HG03103 (cell line): ENCODE data around the gene BRSK2.
"Not testable (repeated sequence)": the region's sequence is repeated elsewhere in the genome, so short reads cannot be mapped to it uniquely, and the experiment has no call there.

Experiments
- ATAC-seq: cut with Tn5 transposase; IDR thresholded peaks from one replicate; pipeline ENCODE4 v1.9.1; 2021; ENCODE audit warnings: low read depth; ENCODE audit not compliant: unreplicated experiment

The BRSK2 gene

DNA sequence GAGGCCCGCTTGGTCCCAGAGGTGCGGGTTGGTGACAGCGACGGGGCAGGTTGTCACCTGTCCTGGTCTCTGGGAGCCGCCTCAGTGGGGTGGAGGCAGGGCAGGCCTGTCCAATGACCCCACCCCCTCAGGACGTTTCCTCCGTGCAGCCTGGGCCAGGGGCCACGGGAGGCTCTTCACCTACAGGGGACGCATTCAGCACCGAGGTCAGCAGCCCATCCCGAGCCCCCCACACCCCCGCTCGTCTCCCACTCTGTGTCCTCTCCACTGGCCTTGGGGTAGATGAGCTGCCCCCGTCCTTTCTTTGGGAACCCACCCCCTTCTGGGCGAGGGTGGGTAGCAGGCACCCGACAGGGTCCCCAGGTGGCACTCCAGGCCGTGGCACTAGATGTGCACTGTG is 35.7 kb downstream of the BRSK2 start:
- no peak for ATAC-seq

GRCh38 chr11:1428762-1429316 is 39.1 kb downstream of the BRSK2 start:
- ATAC-seq, result no peak

DNA sequence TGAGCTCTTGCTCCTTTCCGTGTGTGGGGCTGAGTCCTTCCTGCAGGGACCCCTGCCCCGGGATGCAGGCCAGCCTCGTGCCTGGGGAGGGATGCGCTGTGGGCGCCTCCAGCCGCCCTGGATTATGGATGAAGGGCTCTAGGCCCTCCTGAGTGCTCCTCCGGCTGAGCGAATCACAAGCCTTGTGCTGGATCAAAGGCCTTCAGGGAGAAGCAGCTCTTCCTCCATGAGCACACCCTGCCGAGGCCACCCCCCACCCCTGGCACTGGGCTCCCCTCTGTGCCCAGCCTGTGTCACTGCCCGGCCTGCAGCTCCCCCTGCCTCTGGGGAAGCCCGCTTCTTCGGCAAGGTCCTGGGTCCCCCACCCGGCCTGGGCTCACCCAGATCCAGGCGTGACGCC is 43.8 kb downstream of the BRSK2 start:
- ATAC-seq, result no peak

DNA sequence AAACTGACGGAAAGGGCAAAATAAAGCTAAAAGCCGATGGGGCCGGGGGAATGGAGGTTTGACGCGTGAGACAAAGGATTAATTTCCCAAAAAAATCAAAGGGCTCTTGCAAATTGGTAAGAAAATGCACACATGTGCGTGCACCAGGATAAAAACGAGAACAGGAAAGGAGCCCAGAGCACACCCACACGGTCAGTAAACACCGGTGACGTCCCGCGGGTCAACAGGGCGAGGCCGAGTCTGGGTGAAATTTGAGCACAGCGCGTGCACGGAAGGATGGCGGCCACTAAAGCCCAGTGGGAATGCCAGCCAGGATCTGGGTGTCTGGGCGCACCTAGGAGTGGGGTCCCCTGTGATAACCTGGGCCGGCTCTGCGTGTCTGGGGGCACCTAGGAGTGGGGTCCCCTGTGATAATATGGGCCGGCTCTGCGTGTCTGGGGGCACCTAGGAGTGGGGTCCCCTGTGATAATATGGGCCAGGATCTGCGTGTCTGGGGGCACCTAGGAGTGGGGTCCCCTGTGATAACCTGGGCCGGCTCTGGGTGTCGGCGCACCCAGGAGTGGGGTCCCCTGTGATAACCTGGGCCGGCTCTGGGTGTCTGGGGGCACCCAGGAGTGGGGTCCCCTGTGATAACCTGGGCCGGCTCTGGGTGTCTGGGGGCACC is 44.4 kb downstream of the BRSK2 start:
- no peak for ATAC-seq

- ATAC-seq, result not testable (repeated sequence)
These were observed 45.7 kb downstream of the BRSK2 start for GRCh38 chr11:1435479-1435819.

GRCh38 chr11:1435820-1436467 is 46.2 kb downstream of the BRSK2 start:
- no peak for ATAC-seq

DNA sequence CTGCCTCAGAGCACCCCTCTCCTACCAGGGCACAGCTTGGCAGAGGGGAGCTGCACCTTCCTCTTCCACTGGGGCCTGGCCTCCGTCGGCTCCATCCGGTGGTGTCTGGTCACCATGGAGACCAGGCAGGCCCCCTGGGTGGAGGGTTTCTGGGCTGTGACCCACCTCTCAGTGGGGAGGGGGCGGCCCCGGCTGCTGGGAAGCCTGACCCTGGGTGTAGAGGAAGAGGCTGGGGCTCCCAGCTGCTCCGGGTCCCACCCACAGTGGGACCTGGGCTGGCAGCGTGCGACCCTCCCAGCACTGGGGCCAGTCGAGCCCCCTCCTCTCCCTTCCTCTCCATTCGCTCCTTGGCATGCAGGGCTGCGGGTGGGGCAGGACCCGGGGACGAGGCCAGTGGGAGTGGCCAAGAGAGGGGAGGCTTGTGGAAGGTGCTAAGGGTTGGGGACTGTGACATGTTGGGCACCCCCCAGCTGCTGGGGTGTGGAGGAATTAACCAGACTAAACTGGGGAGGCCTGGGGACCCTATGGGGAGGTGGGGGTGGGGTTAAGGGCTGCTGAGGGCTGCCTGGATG is 46.8 kb downstream of the BRSK2 start:
- no peak for ATAC-seq

DNA sequence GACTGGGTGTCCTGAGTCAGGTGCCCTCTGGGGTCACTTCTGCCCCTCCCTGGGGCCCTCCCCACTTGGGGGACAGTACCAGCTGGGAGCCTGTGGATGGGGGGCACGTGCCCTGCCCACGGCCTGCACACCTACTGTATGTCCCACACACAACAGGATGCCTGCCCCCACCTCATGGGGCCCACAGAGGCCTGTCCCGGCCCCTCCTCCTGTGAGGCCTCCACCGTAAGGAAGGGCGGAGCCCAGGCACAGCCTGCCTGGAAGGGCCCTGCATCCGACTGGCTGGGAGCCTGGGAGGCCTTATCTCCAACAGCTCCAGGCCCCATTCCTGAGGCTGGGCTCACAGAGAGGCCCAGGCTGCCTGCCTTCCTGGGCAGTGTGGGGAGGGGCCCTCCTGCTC is 47.8 kb downstream of the BRSK2 start:
- ATAC-seq, result no peak

GRCh38 chr11:1438261-1438966 is 48.7 kb downstream of the BRSK2 start:
- ATAC-seq, result no peak

GRCh38 chr11:1438967-1439330 is 49.2 kb downstream of the BRSK2 start:
- ATAC-seq, result no peak

- ATAC-seq, result no peak
These were observed 49.6 kb downstream of the BRSK2 start for GRCh38 chr11:1439341-1439740.

DNA sequence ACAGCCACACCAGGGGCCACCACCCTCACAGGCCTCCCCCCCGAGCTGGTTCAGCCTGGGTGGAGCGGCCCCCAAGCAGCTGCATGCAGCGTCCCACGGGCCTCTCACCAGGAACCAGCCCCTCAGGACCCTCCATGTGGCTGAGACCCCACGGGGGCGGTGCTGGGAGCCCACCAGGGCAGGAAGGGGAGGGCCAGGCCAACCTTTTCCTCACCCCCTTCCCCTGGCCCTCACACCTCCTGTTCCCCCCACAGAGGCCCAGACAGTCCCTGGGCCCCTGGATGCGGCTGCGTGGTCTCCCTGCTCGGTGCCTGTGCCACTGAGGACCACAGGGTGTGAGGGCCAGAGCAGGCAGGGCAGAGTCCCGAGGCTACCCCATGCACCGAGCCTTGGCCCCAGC is 50.3 kb downstream of the BRSK2 start:
- ATAC-seq, result no peak

GRCh38 chr11:1440496-1440895 is 50.8 kb downstream of the BRSK2 start:
- no peak for ATAC-seq

DNA sequence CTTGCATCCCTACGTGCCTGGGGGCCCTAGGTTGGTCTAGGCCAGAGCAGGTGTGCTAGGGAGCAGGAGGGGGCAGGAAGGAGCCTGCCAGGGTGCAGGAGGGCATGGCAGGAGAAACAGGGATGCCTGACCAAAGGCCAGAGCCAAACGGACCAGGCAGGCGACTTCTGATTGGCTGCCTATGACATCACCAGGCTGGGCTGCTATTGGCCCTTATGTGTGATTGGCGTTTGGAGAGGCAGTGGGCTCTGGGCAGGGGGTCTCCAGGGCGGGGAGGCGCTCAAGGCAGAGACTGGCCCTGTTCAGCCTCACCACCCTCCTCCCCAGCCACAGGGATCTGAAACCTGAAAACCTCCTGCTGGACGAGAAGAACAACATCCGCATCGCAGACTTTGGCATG is 52.4 kb downstream of the BRSK2 start:
- ATAC-seq, result no peak

GRCh38 chr11:1442807-1443366 is 53.2 kb downstream of the BRSK2 start:
- no peak for ATAC-seq

DNA sequence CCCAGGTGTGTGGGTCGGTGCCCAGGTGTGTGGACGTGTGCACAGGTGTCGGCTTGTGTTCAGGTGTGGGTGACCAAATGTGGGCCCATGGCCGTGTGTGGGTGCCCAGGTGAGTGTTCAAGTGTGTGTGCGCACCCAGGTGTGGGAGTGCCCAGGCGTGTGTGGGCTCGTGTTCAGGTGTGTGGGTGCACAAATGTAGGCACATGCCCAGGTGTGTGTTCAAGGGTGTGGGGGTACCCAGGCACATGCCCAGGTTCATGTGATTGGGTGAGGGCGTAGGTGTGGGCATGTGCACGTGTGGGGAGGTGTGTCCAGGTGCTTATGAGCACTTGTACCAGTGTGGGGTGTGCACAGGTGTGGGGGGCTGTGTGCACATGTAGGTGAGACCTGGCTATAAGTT is 54.0 kb downstream of the BRSK2 start:
- ATAC-seq, result no peak

- ATAC-seq, result no peak
These were observed 54.6 kb downstream of the BRSK2 start for GRCh38 chr11:1444321-1444720.

DNA sequence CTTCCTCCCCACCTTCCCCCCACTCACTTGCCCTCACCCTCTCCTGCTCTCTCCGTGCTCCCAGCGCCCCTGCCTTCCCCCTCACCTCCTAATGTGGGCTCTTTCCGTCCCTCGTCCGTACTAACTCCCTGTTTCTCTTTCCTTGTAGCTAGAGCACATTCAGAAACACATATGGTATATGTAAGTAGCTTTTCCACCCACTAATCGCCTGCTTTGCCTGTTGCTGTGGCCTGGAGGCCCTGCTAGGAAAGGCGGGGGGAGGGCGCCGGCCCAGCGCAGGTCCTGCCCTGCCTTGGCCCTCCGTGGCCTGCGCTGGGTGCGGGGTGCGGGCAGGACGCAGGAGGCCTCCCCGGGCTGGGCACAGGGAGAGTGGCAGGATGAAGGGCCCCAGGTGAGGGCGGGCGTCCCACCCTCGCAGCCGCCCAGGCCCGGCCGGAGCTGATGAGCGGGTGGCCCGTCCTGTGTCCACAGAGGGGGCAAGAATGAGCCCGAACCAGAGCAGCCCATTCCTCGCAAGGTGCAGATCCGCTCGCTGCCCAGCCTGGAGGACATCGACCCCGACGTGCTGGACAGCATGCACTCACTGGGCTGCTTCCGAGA is 55.2 kb downstream of the BRSK2 start:
- ATAC-seq, result no peak

DNA sequence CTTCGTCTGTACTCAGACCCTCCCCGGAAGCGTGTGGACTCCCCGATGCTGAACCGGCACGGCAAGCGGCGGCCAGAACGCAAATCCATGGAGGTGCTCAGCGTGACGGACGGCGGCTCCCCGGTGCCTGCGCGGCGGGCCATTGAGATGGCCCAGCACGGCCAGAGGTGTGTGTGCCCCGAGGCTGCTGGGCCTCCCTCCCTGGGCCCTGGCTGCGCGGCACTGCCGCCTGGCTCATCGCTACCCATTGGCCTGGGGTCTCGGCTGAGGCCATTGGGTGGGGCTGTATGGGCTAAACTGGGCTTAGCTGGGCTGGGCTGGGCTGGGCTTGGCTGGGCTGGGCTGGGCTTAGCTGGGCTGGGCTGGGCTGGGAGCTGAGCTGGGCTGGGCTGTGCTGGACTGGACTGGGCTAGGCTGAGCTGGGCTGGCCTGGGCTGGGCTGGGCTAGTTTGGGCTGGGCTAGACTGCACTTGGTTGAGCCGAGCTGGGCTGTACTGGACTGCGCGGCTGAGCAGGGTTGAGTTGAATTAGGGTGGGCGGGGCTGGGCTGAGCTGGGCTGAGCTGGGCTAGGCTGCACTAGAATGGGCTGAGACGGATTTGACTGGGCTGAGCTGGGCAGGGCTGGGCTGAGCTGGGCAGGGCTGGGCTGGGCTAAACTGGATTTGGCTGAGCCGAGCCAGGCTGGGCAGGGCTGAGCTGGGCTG is 56.2 kb downstream of the BRSK2 start:
- no peak for ATAC-seq

DNA sequence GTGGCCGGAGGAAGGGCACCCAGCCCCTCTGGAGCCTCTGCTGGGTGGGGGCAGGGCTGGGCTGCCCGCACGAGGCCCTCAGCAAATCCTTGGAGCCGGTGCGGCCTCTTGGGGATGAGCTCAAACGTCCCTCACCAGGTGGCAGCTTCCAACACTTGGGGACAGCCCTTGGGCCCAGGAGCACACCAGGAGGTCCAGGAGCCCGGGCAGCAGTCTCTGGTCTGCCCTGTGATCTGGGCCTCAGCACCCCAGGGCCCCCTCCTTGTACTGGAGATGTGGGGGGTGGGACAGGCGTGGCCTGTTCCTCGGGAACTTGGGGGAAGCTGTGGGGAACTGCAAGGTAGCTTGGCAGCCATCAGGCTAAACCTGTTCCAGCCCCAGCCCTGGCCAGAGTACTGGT is 56.9 kb downstream of the BRSK2 start:
- ATAC-seq, result no peak
